Kidney glomerular epithelial cell (primary cell): ENCODE results near the gene COX5A.
A peak's percentile ranks its signal among the peaks of the same experiment; 100 is the strongest.

Experiments used
- DNase-seq: peaks from one replicate; lab custom pipeline; 2025; lab: John Stamatoyannopoulos, UW

The COX5A gene

GRCh38 chr15:74937590-74938371, at the start of gene COX5A:
Gene COX5A (minus strand): TSS chr15:74938073. CDS start chr15:74938014, 59 bp downstream.
- peak; percentile 89 for DNase-seq

GRCh38 chr15:74983725-74984231, 45.9 kb upstream of the COX5A start:
- DNase-seq, result no peak

GRCh38 chr15:74982183-74982582, 44.3 kb upstream of the COX5A start:
- no peak for DNase-seq

GRCh38 chr15:74978503-74978902, 40.6 kb upstream of the COX5A start:
- DNase-seq, result peak; percentile 32

GRCh38 chr15:74978077-74978476, 40.2 kb upstream of the COX5A start:
- no peak for DNase-seq

- no peak for DNase-seq
These were observed 39.7 kb upstream of the COX5A start for GRCh38 chr15:74977599-74977998.

- DNase-seq, result no peak
These were observed 38.3 kb upstream of the COX5A start for GRCh38 chr15:74976159-74976558.

GRCh38 chr15:74967670-74968069, 29.8 kb upstream of the COX5A start:
- DNase-seq, result no peak

- peak; percentile 4 for DNase-seq
These were observed 26.9 kb upstream of the COX5A start for GRCh38 chr15:74964794-74965193.

GRCh38 chr15:74963213-74963612, 25.3 kb upstream of the COX5A start:
- DNase-seq, result no peak

- DNase-seq, result no peak
These were observed 24.8 kb upstream of the COX5A start for GRCh38 chr15:74962671-74963070.

- no peak for DNase-seq
These were observed 24.3 kb upstream of the COX5A start for GRCh38 chr15:74962219-74962618.

GRCh38 chr15:74961616-74962015, 23.7 kb upstream of the COX5A start:
- DNase-seq, result no peak

- DNase-seq, result no peak
These were observed 23.2 kb upstream of the COX5A start for GRCh38 chr15:74960995-74961588.

- no peak for DNase-seq
These were observed 22.4 kb upstream of the COX5A start for GRCh38 chr15:74960286-74960685.

- no peak for DNase-seq
These were observed 21.7 kb upstream of the COX5A start for GRCh38 chr15:74959586-74959939.

- DNase-seq, result no peak
These were observed 21.2 kb upstream of the COX5A start for GRCh38 chr15:74958908-74959585.

GRCh38 chr15:74958320-74958907, 20.5 kb upstream of the COX5A start:
- DNase-seq, result peak; percentile 1

GRCh38 chr15:74957476-74958035, 19.7 kb upstream of the COX5A start:
- no peak for DNase-seq

- DNase-seq, result peak; percentile 23
These were observed 19.0 kb upstream of the COX5A start, which contains the start of gene RPP25 for GRCh38 chr15:74956648-74957475. Gene RPP25 (minus strand): TSS chr15:74956772. CDS start chr15:74956583, 189 bp downstream.
